CD4-positive, alpha-beta T cell treated with Interleukin-15 for 1 hour (primary cell): ENCODE results near the gene ARHGAP22.
A peak's percentile ranks its signal among the peaks of the same experiment; 100 is the strongest.

Experiments
- DNase-seq: peaks from one replicate; pipeline ENCODE4 v3.0.0-alpha.2; 2020

The ARHGAP22 gene

DNA sequence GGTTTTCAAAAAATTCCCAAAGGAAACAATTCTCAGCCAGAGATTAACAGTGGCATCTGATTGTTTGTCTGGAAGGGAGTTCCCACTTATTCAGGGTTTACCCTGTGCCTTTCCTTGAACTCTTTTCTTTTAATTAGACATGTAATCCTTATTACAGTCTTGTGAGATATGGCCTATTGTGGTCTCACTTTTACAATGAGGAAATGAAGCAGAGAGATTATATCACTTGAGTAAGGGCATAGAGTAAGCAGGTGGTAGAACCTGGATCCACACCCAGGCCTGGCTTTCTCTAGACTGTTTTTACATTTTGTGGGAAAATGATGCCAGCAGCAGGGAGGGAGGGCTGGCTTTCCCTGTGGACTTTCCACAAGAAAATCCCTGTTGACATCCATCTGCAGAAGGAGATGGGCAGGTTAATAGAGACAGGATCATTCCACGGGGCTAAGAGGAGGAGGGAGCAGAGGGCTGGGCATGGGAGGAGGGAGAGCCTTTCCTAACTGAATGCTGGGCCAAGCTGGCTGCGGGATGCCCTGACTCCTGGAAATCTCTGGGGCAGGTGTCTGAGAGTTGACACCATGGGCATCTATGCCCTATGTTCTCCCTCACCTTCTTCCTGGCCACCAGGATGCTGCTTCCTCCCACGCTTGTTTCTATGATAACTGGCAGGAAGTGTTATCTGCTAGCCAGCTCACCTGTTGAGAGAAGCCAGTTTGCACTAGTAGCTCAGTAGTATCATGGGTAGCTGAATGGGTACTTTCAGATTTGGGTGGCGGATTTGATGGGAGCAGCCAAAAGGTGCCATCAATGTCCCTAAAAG, 28.7 kb upstream of the ARHGAP22 start:
- no peak for DNase-seq

DNA sequence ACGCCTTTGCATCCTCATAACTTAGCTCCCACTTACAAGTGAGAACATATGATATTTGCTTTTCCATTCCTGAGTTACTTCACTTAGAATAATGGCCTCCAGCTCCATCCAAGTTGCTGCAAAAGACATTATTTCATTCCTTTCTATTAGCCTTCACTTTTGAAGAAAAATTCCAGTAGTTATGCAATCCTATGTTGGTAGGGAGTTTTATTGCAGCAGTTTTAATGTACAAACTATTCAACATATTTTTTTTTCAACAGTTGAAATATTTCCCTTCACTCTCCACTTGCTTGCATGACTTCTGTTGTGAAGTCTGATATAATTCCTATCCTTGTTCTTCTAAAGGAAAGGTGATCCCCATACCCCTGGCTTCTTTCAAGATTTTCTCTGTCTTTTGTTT, 27.3 kb upstream of the ARHGAP22 start:
- DNase-seq, result no peak

- no peak for DNase-seq
Measured at GRCh38 chr10:48627984-48628609, 23.2 kb upstream of the ARHGAP22 start.

- no peak for DNase-seq
Measured at GRCh38 chr10:48626986-48627731, 22.3 kb upstream of the ARHGAP22 start.

DNA sequence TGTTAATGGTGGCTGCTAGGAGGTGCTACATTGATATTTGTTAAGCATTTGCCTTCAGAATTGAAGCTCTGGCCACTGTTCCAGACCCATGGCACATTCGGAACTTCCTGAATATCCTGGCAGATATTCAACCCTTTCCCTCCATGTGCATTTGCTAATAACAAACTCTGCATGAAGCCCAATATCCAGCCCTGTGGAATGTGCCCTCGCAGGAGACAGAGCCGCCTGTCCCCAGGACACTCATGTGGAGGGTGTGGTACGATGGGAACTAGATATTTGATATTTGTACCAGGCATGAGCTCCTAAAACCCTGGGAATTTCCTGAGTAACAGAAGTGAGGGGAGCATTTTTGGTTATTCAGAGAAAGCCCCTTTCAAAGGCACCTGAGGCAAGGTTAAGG, 21.6 kb upstream of the ARHGAP22 start:
- no peak for DNase-seq

DNA sequence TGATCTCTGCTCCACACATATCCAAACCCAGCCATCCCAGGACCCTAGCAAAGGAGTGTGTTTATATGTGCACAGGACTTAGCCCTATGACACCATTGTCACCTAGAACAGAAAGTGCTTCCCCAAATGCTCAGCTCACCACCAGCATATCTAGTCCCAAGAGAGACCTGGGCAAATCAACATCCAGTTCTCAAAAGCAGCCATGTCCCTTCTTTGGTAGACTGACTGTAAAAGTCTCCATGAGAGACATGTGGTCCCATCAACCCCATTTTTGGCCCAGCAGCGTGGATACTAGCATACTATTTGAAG, 20.9 kb upstream of the ARHGAP22 start:
- no peak for DNase-seq

GRCh38 chr10:48623607-48624132, 18.8 kb upstream of the ARHGAP22 start:
- DNase-seq, result peak; percentile 34

- DNase-seq, result no peak
Measured at GRCh38 chr10:48623009-48623408, 18.1 kb upstream of the ARHGAP22 start.

DNA sequence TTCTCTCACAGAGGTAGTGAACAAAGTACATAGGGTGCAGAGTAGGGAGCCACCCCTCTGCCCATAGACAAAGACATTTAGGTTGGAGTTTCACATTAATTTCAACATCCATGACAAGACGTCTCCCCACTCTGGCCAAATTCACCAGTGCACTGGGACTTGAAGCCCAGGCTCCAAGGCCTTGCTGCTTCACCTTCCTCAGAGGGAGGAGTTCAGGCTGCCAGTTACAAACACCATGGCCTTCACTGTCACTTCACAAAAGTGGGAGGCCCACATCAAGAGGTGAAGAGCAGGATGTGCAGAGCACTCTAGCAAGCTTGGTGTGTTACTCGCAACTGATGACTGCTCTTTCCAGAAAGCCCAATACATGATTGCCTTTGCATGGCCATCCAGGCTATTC, 15.8 kb upstream of the ARHGAP22 start:
- DNase-seq, result no peak

- DNase-seq, result no peak
Measured at GRCh38 chr10:48616436-48616835, 11.6 kb upstream of the ARHGAP22 start.

DNA sequence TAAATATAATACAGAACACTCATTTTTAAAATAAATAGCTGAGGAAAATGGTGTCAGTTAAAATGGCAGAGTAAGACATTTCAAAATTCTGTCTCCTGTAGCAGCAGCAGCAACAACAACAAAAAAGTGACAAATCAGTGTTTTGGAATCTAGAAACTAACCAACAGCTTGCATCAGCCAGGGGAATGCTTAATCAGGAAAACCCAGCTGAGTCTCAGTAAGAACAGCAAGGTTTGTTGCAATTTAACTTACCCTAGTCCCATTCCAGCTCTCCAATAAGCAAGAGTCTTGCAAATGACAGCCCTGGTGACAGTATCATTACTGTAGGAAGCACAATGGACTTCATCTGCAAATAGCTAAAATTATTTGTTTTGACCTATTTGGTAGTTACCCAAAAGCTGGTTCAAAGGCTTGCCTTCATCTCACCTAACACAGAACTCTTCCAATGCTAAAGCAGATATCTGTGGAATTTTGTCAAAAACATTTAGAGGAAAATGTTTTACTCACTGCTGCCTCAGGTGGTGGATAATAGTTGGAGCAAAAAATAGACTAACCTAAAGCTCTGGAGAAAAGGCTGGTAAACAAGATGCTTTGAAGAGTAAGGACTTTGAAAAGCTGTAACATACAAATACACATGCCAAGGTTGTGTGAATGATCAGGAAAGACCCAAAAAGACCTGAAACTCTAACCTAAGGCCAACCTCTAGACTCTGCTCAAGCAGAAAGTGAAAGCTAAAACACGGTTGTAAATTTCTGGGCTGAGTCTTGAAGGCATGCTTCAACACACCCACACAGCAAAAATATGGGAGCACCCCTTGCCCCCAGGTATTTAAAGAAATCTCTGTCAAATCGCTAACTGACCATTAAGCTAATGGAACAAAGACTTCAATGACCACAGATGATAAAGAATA, 9.9 kb upstream of the ARHGAP22 start:
- DNase-seq, result no peak

- no peak for DNase-seq
Measured at GRCh38 chr10:48613016-48613415, 8.1 kb upstream of the ARHGAP22 start.

- DNase-seq, result no peak
Measured at GRCh38 chr10:48612236-48612943, 7.5 kb upstream of the ARHGAP22 start.

- DNase-seq, result no peak
Measured at GRCh38 chr10:48611133-48611532, 6.3 kb upstream of the ARHGAP22 start.

DNA sequence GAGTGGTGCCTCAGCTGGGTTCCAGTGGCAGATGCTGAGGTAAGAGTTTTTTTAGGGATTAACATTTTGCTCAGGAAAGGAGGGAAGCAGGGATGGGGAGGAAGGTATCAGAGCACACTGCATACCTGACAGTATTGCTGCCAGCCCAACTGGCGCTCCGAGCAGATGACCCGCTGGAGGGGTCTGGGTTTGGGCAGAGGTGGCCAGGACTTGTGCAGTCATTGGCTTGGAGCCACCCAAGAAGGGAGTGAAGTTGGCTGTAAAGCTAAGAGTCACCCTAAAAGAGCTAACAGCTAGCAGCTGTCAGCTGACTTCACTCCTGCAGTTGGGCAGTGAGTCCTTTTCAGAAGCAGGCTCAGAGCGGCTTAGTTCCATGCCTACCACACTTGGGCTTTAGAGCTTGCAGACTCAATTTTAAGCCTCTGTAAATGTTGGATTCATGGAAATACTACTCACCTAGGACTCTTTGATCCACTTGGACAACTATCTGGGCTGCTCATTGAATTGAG, 5.8 kb upstream of the ARHGAP22 start:
- DNase-seq, result no peak

GRCh38 chr10:48609899-48610584, 5.2 kb upstream of the ARHGAP22 start:
- no peak for DNase-seq

- DNase-seq, result no peak
Measured at GRCh38 chr10:48609441-48609840, 4.6 kb upstream of the ARHGAP22 start.

DNA sequence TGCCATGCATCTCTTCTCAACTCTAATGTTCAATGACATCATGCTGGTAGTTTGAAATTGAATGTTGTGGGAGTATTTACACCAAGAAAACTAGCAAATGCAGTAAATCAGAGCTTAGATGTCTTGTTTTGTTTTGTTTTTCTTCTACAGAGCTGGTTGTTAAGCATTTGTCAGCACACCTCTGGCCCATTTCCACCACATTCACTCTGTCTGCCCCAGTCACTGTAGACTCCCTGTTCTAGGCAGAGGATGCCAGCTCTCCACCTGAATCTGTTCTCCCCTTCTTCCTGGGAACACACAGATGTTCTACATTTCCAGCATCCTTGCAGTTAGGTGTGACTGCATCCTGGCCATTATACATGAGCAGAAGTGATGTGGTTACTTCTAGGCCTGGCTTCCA, 4.1 kb upstream of the ARHGAP22 start:
- DNase-seq, result no peak

GRCh38 chr10:48608279-48608681, 3.4 kb upstream of the ARHGAP22 start:
- peak; percentile 23 for DNase-seq

GRCh38 chr10:48607356-48608278, 2.7 kb upstream of the ARHGAP22 start:
- no peak for DNase-seq
